HG03103 (cell line): ENCODE data around the gene SLIT1.

ENCODE experiments used
- ATAC-seq: cut with Tn5 transposase; IDR thresholded peaks from one replicate; pipeline ENCODE4 v1.9.1; 2021; ENCODE audit warnings: low read depth; ENCODE audit not compliant: unreplicated experiment

The SLIT1 gene

GRCh38 chr10:96949039-96949683 is 236.6 kb downstream of the SLIT1 start:
- no peak for ATAC-seq
